ENCODE results near the gene MAGEL2. TPM values are rescaled to one million over a fixed set of nuclear protein-coding genes. Genes with fewer than 3 reads are reported as not detected.

The MAGEL2 gene
- total RNA-seq = under 0.01 TPM

GRCh38 chr15:23647421-23648370, at the start of gene MAGEL2:
Gene MAGEL2, minus strand, starts transcription at chr15:23647867. Its CDS starts 125 bp downstream, at chr15:23647742.
- H3K4me3 ChIP-seq (ENCODE audit: low read length) = no peak within 1 kb of the TSS
- H3K27me3 ChIP-seq (ENCODE audit: insufficient read depth, low read length) = peaks cover 4% of the 10 kb centered on the region
- H3K4me1 ChIP-seq (ENCODE audit: insufficient read depth, low read length) = no peaks in the 10 kb centered on the region
- no peaks in the 10 kb centered on the region for H3K9me3 ChIP-seq (ENCODE audit: low read depth, low read length)

- H3K4me3 ChIP-seq (ENCODE audit: low read length) = no peak overlapping the region
- H3K4me1 ChIP-seq (ENCODE audit: insufficient read depth, low read length) = no peaks in the 10 kb centered on the region
- no peaks in the 10 kb centered on the region for H3K9me3 ChIP-seq (ENCODE audit: low read depth, low read length)
- no peaks in the 10 kb centered on the region for H3K27me3 ChIP-seq (ENCODE audit: insufficient read depth, low read length)
These were observed 47.6 kb upstream of the MAGEL2 start for GRCh38 chr15:23695282-23695681.

- no peaks in the 10 kb centered on the region for H3K27me3 ChIP-seq (ENCODE audit: insufficient read depth, low read length)
- no peaks in the 10 kb centered on the region for H3K9me3 ChIP-seq (ENCODE audit: low read depth, low read length)
- no peak overlapping the region for H3K4me3 ChIP-seq (ENCODE audit: low read length)
- H3K4me1 ChIP-seq (ENCODE audit: insufficient read depth, low read length) = no peaks in the 10 kb centered on the region
These were observed 46.9 kb upstream of the MAGEL2 start for GRCh38 chr15:23694592-23694991.

GRCh38 chr15:23690450-23690852, 42.8 kb upstream of the MAGEL2 start:
- H3K9me3 ChIP-seq (ENCODE audit: low read depth, low read length) = no peaks in the 10 kb centered on the region
- H3K27me3 ChIP-seq (ENCODE audit: insufficient read depth, low read length) = no peaks in the 10 kb centered on the region
- no peaks in the 10 kb centered on the region for H3K4me1 ChIP-seq (ENCODE audit: insufficient read depth, low read length)
- H3K4me3 ChIP-seq (ENCODE audit: low read length) = no peak overlapping the region

GRCh38 chr15:23690015-23690414, 42.3 kb upstream of the MAGEL2 start:
- Histone ChIP-seq H3K27me3 (ENCODE audit: insufficient read depth, low read length) (no peaks in the 10 kb centered on the region), H3K9me3 (ENCODE audit: low read depth, low read length) (no peaks in the 10 kb centered on the region), H3K4me1 (ENCODE audit: insufficient read depth, low read length) (no peaks in the 10 kb centered on the region), H3K4me3 (ENCODE audit: low read length) (no peak overlapping the region)

GRCh38 chr15:23687143-23687470, 39.4 kb upstream of the MAGEL2 start, which contains the start of gene NDN:
Gene NDN, minus strand, starts transcription at chr15:23687305. Its CDS starts 88 bp downstream, at chr15:23687217.
- Histone ChIP-seq H3K4me3 (ENCODE audit: low read length) (no peak within 1 kb of the TSS), H3K4me1 (ENCODE audit: insufficient read depth, low read length) (no peaks in the 10 kb centered on the region), H3K9me3 (ENCODE audit: low read depth, low read length) (no peaks in the 10 kb centered on the region), H3K27me3 (ENCODE audit: insufficient read depth, low read length) (no peaks in the 10 kb centered on the region)

- Histone ChIP-seq H3K4me3 (ENCODE audit: low read length) (no peak overlapping the region), H3K27me3 (ENCODE audit: insufficient read depth, low read length) (no peaks in the 10 kb centered on the region), H3K4me1 (ENCODE audit: insufficient read depth, low read length) (no peaks in the 10 kb centered on the region), H3K9me3 (ENCODE audit: low read depth, low read length) (no peaks in the 10 kb centered on the region)
These were observed 38.9 kb upstream of the MAGEL2 start for GRCh38 chr15:23686466-23687142.

- Histone ChIP-seq H3K9me3 (ENCODE audit: low read depth, low read length) (no peaks in the 10 kb centered on the region), H3K27me3 (ENCODE audit: insufficient read depth, low read length) (no peaks in the 10 kb centered on the region), H3K4me1 (ENCODE audit: insufficient read depth, low read length) (no peaks in the 10 kb centered on the region), H3K4me3 (ENCODE audit: low read length) (no peak overlapping the region)
These were observed 23.8 kb upstream of the MAGEL2 start for GRCh38 chr15:23671481-23671880.

GRCh38 chr15:23670970-23671369, 23.3 kb upstream of the MAGEL2 start:
- no peaks in the 10 kb centered on the region for H3K9me3 ChIP-seq (ENCODE audit: low read depth, low read length)
- H3K27me3 ChIP-seq (ENCODE audit: insufficient read depth, low read length) = no peaks in the 10 kb centered on the region
- no peaks in the 10 kb centered on the region for H3K4me1 ChIP-seq (ENCODE audit: insufficient read depth, low read length)
- H3K4me3 ChIP-seq (ENCODE audit: low read length) = no peak overlapping the region

GRCh38 chr15:23663232-23663631, 15.6 kb upstream of the MAGEL2 start:
- no peaks in the 10 kb centered on the region for H3K27me3 ChIP-seq (ENCODE audit: insufficient read depth, low read length)
- H3K9me3 ChIP-seq (ENCODE audit: low read depth, low read length) = no peaks in the 10 kb centered on the region
- H3K4me3 ChIP-seq (ENCODE audit: low read length) = no peak overlapping the region
- no peaks in the 10 kb centered on the region for H3K4me1 ChIP-seq (ENCODE audit: insufficient read depth, low read length)

GRCh38 chr15:23648920-23649515, 1.4 kb upstream of the MAGEL2 start:
- H3K27me3 ChIP-seq (ENCODE audit: insufficient read depth, low read length) = peaks cover 4% of the 10 kb centered on the region
- H3K4me1 ChIP-seq (ENCODE audit: insufficient read depth, low read length) = no peaks in the 10 kb centered on the region
- no peak overlapping the region for H3K4me3 ChIP-seq (ENCODE audit: low read length)
- no peaks in the 10 kb centered on the region for H3K9me3 ChIP-seq (ENCODE audit: low read depth, low read length)

- H3K4me3 ChIP-seq (ENCODE audit: low read length) = no peak overlapping the region
These were observed 719 bp downstream of the MAGEL2 start for GRCh38 chr15:23647001-23647295.

GRCh38 chr15:23646165-23647000, 1.3 kb downstream of the MAGEL2 start:
- Histone ChIP-seq H3K27me3 (ENCODE audit: insufficient read depth, low read length) (peaks cover 4% of the 10 kb centered on the region), H3K9me3 (ENCODE audit: low read depth, low read length) (no peaks in the 10 kb centered on the region), H3K4me3 (ENCODE audit: low read length) (no peak overlapping the region), H3K4me1 (ENCODE audit: insufficient read depth, low read length) (no peaks in the 10 kb centered on the region)

More at GRCh38 chr15:23647001-23647295, 719 bp downstream of the MAGEL2 start:
- Histone ChIP-seq H3K4me1 (ENCODE audit: insufficient read depth, low read length) (no peaks in the 10 kb centered on the region), H3K27me3 (ENCODE audit: insufficient read depth, low read length) (peaks cover 4% of the 10 kb centered on the region), H3K9me3 (ENCODE audit: low read depth, low read length) (no peaks in the 10 kb centered on the region)

GRCh38 chr15:23645371-23646164, 2.1 kb downstream of the MAGEL2 start:
- Histone ChIP-seq H3K4me1 (ENCODE audit: insufficient read depth, low read length) (no peaks in the 10 kb centered on the region), H3K27me3 (ENCODE audit: insufficient read depth, low read length) (peaks cover 4% of the 10 kb centered on the region), H3K4me3 (ENCODE audit: low read length) (no peak overlapping the region), H3K9me3 (ENCODE audit: low read depth, low read length) (no peaks in the 10 kb centered on the region)
